Uterus (tissue), 4 donors: Measurements from ENCODE around the gene PAX3. TPM values are rescaled to one million over a fixed set of nuclear protein-coding genes. Genes with fewer than 3 reads are reported as not detected.

Experiments used
- DNase-seq, 2 donors: peaks; one replicate each; pipeline ENCODE4 v3.0.0-alpha.2; 2019 to 2020
- H3K27ac ChIP-seq, 2 donors: fragments of 200-600 bp; sonication (generic); 1 replicate in 1 of 2; 2 replicates in 1 of 2; pipeline ENCODE4 v1.5.1; 2016 to 2018
- H3K27me3 ChIP-seq, 2 donors: fragments of 200-600 bp; sonication (generic); one replicate each; pipeline ENCODE4 v1.5.1; 2018 to 2019; ENCODE audit warnings: control low read depth in 1 of 2
- H3K36me3 ChIP-seq, 2 donors: fragments of 200-600 bp; sonication (generic); one replicate each; pipeline ENCODE4 v1.5.1; 2019; ENCODE audit warnings: control low read depth in 1 of 2
- H3K4me1 ChIP-seq, 2 donors: fragments of 200-600 bp; sonication (generic); one replicate each; pipeline ENCODE4 v1.5.1; 2018 to 2019; ENCODE audit warnings: control low read depth in 1 of 2
- H3K4me3 ChIP-seq, 2 donors: fragments of 200-600 bp; sonication (generic); 1 replicate in 1 of 2; 2 replicates in 1 of 2; pipeline ENCODE4 v1.5.1; 2018 to 2019; ENCODE audit warnings: mild to moderate bottlenecking in 1 of 2
- H3K9me3 ChIP-seq, 2 donors: fragments of 200-600 bp; sonication (generic); one replicate each; pipeline ENCODE4 v1.5.1; 2019; ENCODE audit warnings: control low read depth in 1 of 2
- CTCF ChIP-seq, 4 experiments: fragments of 200-600 bp in 2 of 4; fragments of 450-650 bp in 2 of 4; sonication (generic) in 2 of 4; IDR thresholded peaks; one replicate each; pipeline ENCODE4 v1.5.1; 2016 to 2019; ENCODE audit warnings: antibody characterized with exemption in 4 of 4, mild to moderate bottlenecking in 2 of 4, moderate library complexity in 1 of 4
- POLR2A ChIP-seq, 2 donors: fragments of 450-650 bp; IDR thresholded peaks; one replicate each; pipeline ENCODE4 v1.6.1; 2016; ENCODE audit warnings: antibody characterized with exemption in 2 of 2, mild to moderate bottlenecking in 1 of 2, moderate library complexity in 1 of 2
- intact Hi-C: fragments of 100-400 bp; cut with DNase I; formaldehyde crosslinking; loops from one replicate; pipeline ENCODE4 v1.15.1; 2023; ENCODE audit warnings: low total_unique reads
- total RNA-seq, 4 donors: library from RNA; depleted of rRNA in 3 of 4; stranded (reverse); fragments of >200 nt in 3 of 4; gene quantifications; one replicate each; pipeline versions ENCODE4 v1.1.0 to v1.2.4, GENCODE V29; 2014 to 2023
- donor health status: DM: yes; HTN: yes; CAD: no.

Gene PAX3
- total RNA-seq, 4 donors from 2014 or later = not detected

GRCh38 chr2:222280795-222281194 lies 18.0 kb downstream of the PAX3 start:
- H3K4me3 ChIP-seq = no peak overlapping the region
- TF ChIP-seq CTCF (IDR thresholded peaks at IDR 0.05) (no peak), POLR2A (IDR thresholded peaks at IDR 0.05) (no peak)
- intact Hi-C loops = no loop called here
- H3K4me1 ChIP-seq = no peaks in the 10 kb centered on the region
- H3K27ac ChIP-seq = no peak overlapping the region
- no peak for DNase-seq
- H3K9me3 ChIP-seq = no peaks in the 10 kb centered on the region
- H3K27me3 ChIP-seq = peaks cover 0 to 21% of the 10 kb centered on the region in 2 donors
- H3K36me3 ChIP-seq = no peaks in the 10 kb centered on the region

- no peaks in the 10 kb centered on the region for H3K4me1 ChIP-seq
- intact Hi-C loops = no loop called here
- DNase-seq = no peak
- H3K4me3 ChIP-seq = no peak overlapping the region
- peaks cover 0 to 5% of the 10 kb centered on the region in 2 donors for H3K27me3 ChIP-seq
- H3K36me3 ChIP-seq = no peaks in the 10 kb centered on the region
- H3K9me3 ChIP-seq = no peaks in the 10 kb centered on the region
- H3K27ac ChIP-seq = no peak overlapping the region
- TF ChIP-seq CTCF (IDR thresholded peaks at IDR 0.05) (no peak), POLR2A (IDR thresholded peaks at IDR 0.05) (no peak)
Measured at GRCh38 chr2:222272446-222273015, 26.3 kb downstream of the PAX3 start.

- H3K27me3 ChIP-seq = peaks cover 0 to 5% of the 10 kb centered on the region in 2 donors
Measured at GRCh38 chr2:222271854-222272253, 26.9 kb downstream of the PAX3 start.

GRCh38 chr2:222270396-222270795 lies 28.4 kb downstream of the PAX3 start:
- H3K27ac ChIP-seq = no peak overlapping the region
- no peaks in the 10 kb centered on the region for H3K36me3 ChIP-seq
- no peak overlapping the region for H3K4me3 ChIP-seq
- no peaks in the 10 kb centered on the region for H3K4me1 ChIP-seq
- intact Hi-C loops = no loop called here
- H3K27me3 ChIP-seq = no peaks in the 10 kb centered on the region
- no peak for DNase-seq
- TF ChIP-seq CTCF (IDR thresholded peaks at IDR 0.05) (no peak), POLR2A (IDR thresholded peaks at IDR 0.05) (no peak)
- H3K9me3 ChIP-seq = no peaks in the 10 kb centered on the region

More at GRCh38 chr2:222271854-222272253, 26.9 kb downstream of the PAX3 start:
- Histone ChIP-seq H3K36me3 (no peaks in the 10 kb centered on the region), H3K4me3 (no peak overlapping the region), H3K9me3 (no peaks in the 10 kb centered on the region), H3K4me1 (no peaks in the 10 kb centered on the region), H3K27ac (no peak overlapping the region)
- TF ChIP-seq CTCF (IDR thresholded peaks at IDR 0.05) (no peak), POLR2A (IDR thresholded peaks at IDR 0.05) (no peak)
- no peak for DNase-seq
- intact Hi-C loops = no loop called here

GRCh38 chr2:222269132-222269531 lies 29.7 kb downstream of the PAX3 start:
- intact Hi-C loops = no loop called here
- TF ChIP-seq CTCF (IDR thresholded peaks at IDR 0.05) (no peak), POLR2A (IDR thresholded peaks at IDR 0.05) (no peak)
- no peak for DNase-seq
- Histone ChIP-seq H3K27me3 (no peaks in the 10 kb centered on the region), H3K27ac (no peak overlapping the region), H3K9me3 (no peaks in the 10 kb centered on the region), H3K4me1 (no peaks in the 10 kb centered on the region), H3K4me3 (no peak overlapping the region), H3K36me3 (no peaks in the 10 kb centered on the region)
